COLO668 (cell line): Measurements from ENCODE around the gene SPDYC.
"Not testable (repeated sequence)": the region's sequence is repeated elsewhere in the genome, so short reads cannot be mapped to it uniquely, and the experiment has no call there.

Experiments used
- DNase-seq: peaks from one replicate; lab custom pipeline; 2025; ENCODE audit not compliant: unreplicated experiment; lab: John Stamatoyannopoulos, UW

Gene SPDYC

DNA sequence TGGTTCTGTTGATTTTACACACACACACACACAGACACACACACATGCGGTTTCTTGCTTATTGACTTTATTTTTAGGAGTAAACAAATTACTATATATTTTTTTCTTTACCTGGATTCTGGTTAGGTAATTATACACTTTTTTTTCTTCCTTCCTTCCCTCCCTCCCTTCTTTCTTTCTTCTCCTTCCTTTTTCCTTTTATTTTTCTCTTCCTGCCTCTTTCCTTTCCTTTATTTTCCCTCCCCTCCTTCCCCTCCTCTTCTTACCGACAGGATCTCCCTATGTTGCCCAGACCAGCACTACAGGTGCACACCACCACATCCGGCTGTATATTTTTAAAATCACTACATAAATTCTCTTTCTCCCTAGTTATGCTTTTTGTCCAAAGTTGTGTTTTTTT is 3.1 kb upstream of the SPDYC start:
- DNase-seq = no peak

DNA sequence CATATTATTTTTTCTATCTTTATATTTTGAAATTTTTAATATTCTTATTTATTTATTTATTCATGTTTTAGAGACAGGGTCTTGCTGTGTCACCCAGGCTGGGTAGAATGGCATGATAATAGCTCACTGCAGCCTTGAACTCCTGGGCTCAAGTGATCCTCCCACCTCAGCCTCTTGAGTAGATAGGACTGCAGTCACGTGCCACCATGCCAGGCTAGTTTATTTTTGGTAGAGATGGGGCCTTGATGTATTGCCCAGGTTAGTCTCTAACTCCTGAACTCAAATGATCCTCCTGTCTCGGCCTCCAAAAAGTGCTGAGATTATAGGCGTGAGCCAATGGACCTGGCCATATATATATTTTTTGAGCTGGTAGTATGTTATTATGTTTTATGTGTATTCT is 2.4 kb upstream of the SPDYC start:
- no peak for DNase-seq

DNA sequence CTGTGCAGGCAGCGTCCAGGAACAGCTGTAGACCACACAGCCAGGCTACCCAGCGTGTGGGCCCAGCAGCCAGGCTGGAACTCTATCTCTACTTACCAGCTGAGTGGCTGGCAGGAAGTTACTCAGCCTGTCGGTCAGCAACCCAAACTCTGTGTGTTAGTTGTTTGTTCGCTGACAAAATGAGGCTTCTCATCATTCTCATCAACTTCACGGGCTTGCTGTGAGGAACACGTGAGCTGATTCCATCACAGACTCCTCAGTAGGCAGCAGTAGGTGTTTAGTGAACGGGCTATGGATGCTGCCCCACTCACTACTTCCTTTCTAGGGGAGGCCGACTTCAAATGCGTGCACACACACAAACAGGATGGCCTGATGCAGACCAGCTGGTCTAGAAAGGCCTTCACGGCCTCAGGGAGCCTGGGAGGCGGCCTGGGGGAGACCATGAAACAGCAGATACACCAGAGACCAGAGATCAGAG is 830 bp upstream of the SPDYC start:
- DNase-seq = no peak

DNA sequence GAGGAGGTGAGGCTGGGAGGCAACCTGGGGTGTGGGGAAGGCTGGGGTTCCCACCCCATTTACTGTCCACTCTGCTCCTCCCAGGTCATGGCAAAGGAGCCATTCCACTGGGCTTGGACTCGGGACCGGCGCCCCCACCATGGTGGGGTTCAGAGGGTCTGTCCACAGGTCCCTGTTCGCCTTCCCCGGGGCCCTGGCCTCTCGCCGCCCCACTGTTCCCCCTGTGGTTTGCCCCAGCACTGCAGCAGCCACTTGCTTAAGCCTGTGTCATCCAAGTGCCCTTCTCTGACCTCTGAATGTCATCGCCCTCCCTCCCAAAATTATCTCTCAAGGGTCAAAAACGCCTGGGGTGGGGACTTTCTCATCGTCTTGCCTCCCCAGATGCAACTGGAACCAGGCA is 2.6 kb downstream of the SPDYC start:
- no peak for DNase-seq

DNA sequence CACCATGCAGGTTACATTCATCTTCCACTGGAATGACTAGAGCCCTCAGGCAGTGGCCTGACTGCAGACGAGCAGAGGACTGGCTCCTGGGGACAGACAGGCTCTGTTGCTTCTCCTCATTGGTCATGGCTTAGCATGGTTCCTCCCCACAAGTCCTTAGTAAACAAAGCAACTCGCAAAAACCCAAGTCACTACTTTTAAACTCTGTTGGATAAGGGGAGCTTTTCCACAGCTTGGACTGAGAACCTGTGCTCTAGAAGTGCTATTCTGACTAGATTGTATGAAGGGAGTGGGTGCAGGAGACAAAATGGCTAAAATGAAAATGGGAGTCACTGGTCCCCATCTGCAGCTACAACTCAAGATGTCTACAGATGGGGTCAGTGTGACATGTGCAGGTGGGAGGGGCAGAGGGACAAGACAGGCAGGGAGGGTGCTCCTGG is 4.6 kb downstream of the SPDYC start:
- DNase-seq = not testable (repeated sequence)

DNA sequence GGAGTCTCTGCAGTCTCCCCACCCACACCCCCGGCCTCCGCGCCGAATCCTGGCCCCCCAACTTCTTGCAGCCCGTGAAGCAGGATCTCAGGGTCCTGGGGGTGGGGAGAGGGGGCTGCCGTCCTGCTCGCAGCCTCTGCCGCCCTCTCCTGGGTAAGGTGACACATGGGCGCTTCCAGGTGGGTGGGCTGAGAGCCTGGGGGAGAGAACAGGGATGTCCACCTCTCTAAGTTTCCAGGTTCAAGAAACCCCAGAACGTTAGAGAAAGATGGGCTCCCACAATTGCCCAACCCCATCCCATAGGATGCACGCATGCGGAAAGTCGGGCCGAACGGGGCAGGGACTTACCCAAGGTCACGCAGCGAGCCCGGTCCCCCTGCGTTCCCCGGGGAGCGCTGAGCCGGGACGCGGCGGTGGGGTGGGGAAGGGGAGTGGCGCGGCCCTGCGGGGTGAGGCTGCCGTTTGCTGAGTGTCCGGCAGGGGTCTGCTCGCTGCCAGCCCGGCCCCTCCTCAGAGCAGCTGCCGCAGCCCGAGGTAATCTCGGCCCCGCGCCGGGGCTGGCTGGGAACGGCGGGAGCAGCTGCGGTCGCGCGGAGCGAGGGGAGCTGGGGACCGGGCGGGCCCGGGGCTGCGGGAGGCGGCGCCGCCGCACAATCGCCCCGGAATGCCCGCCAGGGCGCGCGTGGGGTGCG is 11.0 kb downstream of the SPDYC start:
- DNase-seq = peak; percentile 75

DNA sequence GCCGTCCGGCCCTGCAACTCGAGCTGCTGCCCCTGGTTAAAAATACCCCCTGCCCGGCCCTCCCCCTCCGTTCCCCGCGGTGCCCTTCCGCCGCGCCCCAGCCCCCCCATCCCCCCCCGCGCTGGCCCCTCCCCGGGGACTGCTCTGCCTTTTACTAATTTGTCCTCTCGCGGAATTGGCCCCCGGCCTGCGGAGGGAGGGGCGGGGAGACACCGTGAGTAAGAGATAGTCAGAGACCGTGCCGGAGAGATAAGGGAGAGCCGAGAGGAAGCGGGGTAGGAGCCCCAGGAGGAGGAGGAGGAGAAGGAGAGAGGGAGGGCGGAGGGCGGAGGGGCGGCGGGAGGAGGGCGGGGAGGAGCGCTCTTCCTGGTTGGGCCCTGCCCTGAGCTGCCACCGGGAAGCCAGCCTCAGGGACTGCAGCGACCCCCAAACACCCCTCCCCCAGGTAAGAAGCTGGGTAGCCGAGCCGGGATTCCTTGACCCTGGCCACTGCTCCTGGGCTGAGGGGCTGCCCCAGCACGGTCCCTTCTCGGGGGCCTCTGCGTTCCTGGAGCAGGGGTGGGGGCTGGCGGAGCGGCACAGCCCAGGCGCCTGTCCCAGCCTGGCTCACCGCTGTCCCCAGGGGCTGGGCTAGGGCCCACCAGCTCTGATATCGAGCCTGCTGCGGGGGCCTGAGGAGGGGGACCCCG is 11.7 kb downstream of the SPDYC start, which contains the start of gene CAPN1:
Gene CAPN1 (plus strand): TSS at position 360 of the 689 bp plus-strand sequence. CDS start 774 bp downstream, outside the sequence.
- peak; percentile 60 for DNase-seq

DNA sequence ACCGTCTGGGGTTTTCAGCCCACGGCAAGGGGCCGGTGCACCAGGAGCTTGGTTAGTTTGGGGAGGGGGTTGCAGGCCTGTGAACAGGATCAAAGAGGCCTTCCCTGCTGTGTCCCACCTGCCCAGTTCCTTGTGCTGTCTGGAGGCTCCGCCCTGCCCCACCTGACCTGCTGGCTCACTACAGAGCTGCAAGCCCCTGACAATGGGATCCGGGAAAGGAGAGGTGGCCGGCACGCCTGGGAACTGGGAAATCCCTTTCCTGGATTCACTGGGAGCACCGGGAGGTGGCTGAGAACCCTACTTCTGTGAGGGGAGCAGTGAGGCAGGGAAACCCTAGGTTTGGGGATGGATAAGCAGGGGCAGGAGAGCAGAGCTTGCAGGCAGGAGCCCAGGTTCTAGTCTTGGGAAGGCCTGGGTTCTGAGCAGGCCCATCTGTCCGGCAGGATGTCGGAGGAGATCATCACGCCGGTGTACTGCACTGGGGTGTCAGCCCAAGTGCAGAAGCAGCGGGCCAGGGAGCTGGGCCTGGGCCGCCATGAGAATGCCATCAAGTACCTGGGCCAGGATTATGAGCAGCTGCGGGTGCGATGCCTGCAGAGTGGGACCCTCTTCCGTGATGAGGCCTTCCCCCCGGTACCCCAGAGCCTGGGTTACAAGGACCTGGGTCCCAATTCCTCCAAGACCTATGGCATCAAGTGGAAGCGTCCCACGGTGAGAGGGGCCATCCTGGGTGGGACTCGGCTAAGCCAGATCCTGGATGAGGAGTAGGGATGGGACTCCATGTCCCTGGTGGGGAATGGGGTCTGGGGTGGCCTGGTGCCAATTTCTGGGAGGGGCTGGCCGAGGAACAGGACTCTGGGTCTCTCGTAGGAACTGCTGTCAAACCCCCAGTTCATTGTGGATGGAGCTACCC is 12.5 kb downstream of the SPDYC start:
- DNase-seq = peak; percentile 67

DNA sequence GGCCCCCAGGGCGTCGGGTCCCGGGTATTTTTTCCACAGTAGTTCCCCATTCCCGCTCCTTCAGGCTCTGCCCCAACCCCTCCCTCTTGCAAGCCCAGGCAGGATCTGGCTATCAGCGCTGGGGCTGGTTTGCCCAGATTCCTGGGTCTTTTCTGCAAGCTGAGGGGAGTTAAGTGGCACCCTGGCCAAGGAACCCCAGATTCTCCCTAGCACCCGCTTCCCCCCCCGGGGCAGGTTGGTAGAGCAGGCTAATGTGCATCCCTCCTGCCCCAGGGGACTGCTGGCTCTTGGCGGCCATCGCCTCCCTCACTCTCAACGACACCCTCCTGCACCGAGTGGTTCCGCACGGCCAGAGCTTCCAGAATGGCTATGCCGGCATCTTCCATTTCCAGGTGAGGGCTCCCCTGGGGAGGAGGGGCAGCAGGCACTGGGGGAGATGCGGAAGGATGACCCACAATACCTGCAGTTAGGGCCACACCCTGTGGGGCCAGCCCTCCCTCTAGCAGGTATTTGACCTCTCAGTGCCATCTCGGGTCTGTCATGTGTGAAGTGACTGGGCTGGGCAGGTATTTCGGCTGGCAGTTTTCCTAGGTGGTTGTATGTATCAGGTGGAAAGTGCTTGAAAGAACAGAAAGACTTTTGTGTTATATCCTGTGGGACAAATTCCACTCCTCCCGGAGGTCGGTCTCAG is 13.3 kb downstream of the SPDYC start:
- DNase-seq = peak; percentile 34

DNA sequence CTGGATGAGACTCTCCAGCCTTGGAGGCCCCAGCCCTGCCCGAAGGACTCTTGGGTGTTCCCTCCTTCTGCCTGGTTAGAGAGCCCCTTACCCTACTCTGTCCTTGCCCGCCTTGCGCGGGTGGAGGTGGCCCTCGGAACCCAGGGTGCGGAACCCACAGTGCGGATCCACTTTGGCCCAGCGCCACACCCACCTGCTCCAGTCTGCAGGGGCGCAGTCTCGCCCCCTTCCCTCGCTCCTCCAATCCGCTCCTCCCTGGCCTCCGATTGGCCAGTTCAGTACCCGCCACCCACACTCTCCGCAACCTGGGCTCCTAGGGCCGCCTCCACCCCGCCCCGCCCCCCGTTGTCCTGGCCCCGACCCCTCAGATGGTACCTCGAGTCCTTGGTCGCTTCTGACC is 14.1 kb downstream of the SPDYC start:
- DNase-seq = no peak

DNA sequence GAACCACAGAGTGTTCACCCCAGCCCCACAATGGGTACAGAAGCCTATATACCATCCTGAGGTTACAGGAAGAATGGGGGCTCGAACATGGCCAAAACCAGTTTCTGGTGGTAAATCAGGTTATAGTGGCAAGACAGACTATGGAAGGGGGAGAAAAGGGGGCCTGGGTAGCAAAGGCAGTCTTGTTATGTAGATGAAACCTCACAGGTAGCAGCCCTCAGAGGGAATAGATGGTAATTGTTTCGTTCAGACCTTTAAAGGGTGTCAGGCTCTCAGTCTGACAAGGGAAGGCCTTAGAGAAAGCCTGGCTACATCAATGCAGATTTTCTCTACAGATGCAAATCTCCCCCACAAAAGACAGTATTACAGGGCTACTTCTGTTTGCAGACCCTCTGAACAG is 15.1 kb downstream of the SPDYC start:
- DNase-seq = no peak

DNA sequence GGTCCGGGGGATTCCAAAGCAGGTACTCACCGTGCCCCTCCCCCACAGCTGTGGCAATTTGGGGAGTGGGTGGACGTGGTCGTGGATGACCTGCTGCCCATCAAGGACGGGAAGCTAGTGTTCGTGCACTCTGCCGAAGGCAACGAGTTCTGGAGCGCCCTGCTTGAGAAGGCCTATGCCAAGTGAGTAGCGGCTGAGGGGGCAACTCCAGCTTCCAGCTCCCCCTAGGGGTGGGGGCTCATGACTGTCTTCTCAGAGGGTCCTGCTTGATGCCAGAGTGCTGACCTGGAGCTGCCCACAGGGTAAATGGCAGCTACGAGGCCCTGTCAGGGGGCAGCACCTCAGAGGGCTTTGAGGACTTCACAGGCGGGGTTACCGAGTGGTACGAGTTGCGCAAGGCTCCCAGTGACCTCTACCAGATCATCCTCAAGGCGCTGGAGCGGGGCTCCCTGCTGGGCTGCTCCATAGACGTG is 15.9 kb downstream of the SPDYC start:
- no peak for DNase-seq

DNA sequence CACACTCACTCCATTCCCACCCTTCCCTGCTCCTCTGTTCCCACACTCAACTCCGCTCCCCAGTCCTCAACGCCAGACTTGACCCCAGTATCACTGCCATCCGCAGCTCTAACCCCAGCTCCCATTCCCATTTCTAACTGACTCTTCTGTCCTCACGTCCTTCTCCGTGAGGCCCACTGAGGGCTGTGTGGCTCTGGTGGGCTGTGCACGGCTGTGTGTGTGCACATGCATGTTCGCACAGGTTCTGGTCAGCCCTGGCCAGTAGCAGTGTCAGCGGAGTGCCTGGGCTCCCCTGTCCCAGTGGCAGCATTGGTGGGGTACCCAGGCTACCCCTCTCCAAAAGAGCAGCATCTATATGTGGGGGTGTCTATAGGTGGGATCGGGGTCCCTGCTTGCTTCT is 16.7 kb downstream of the SPDYC start:
- DNase-seq = no peak

DNA sequence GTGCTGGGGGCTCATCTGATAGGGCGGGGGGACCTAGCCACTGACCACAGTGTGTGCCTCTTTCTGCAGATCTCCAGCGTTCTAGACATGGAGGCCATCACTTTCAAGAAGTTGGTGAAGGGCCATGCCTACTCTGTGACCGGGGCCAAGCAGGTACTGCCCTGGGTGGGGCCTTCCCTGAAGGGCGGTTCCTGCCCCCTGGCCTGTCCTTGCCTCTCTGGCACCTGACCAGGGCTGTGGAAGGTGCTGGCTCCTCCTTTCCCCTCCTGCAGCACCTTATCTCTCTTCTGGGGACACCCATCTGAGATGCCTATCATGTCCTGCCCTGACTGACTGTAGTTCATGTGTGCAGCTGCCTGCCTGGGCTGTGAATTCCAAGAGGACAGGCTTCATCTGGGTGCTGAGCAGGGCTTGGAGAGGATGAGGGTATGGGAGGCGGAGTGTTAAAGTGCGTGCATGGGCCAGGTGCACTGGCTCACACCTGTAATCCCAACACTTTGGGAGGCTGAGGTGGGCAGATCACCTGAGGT is 17.2 kb downstream of the SPDYC start:
- DNase-seq = no peak

DNA sequence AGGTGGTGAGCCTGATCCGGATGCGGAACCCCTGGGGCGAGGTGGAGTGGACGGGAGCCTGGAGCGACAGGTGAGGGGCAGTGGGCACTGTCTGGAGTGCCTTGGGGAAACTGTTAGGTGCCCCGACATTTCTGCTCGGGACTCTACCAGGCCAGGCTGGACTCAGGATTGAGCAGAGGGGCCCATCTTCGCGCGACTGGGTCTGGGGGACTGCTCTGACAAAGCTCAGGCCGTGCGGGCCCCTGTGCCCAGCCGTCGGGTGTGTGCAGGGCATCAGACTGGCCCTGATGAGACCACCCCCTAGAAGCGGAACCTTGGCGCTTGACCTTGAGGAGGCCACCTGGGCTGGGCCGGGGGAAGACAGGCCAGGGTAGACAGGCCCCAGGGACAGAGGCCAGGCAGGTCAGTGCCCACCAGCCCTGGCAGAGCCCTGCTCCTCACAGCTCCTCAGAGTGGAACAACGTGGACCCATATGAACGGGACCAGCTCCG is 18.0 kb downstream of the SPDYC start:
- DNase-seq = no peak

DNA sequence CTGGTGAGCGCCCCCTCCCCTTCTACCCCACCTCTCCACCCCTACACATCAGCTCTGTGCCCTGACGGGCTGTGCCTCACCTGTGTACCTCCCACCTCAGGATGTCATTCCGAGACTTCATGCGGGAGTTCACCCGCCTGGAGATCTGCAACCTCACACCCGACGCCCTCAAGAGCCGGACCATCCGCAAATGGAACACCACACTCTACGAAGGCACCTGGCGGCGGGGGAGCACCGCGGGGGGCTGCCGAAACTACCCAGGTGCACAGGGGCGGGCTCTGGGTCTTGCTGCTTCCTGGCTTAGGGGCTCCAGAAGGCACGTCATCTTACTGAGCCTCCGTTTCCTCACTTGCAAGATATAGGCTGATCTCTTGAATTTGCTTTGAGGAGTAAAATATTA is 18.5 kb downstream of the SPDYC start:
- no peak for DNase-seq

DNA sequence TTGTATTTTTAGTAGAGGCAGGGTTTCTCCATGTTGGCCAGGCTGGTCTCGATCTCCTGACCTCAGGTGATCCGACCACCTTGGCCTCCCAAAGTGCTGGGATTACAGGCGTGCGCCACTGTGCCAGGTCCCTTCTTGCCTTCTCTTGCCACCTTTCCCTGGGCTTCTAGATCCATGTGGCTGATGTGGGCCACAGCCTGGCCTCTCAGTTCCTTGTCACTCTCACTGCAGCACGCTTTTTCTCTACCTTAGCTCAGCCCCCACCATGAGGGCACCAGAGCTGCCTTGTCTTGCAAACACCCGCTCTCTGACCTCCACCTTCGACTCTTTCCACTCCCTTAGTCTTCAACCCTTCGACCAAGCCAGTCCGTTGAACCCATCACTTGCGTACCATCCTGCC is 19.2 kb downstream of the SPDYC start:
- DNase-seq = no peak

DNA sequence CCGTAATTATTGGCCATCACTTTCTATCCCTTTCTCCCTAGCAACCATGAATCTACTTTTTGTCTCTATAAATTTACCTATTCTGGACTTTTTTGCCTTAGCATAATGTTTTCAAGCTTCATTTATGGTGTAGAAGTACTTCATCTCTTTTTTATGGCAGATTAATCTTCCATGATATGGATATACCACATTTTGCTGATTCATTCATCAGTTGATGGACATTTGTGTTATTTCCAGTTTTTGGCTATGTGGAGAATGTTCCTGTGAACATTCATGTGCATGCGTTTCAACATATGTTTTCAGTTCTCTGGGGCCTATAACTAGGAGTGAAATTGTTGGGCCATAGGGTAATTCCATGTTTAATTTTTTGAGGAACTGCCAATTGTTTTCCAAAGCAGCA is 24.5 kb downstream of the SPDYC start:
- DNase-seq = no peak

DNA sequence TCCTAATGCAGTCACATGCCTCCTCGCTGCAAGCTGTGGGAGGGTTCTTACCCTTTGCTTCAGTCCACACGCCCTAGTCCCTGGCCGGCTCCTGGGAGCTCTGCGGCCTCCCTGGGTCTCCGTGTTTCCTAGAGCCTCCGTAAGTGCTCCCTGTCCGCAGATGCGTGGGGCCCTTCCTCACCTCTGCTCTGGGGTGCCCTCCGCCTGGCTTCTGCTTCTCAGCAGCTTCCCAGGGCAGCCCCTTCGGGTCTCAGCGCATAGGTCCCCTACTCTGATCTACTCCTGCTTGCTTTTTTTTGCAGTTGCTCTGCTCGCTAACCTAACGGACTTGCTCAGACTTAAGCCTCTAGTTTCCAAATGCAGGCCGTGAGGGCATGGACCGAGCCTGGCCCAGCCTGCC is 34.1 kb downstream of the SPDYC start:
- DNase-seq = no peak
